HG02970 (cell line): ENCODE results near the gene GLMN.
"Not testable (repeated sequence)": the region's sequence is repeated elsewhere in the genome, so short reads cannot be mapped to it uniquely, and the experiment has no call there.

ENCODE experiments used
- ATAC-seq: cut with Tn5 transposase; IDR thresholded peaks from one replicate; pipeline ENCODE4 v1.9.1; 2021; ENCODE audit warnings: mild to moderate bottlenecking, moderate library complexity, moderate number of reproducible peaks; ENCODE audit not compliant: unreplicated experiment, low FRiP score

GLMN gene

DNA sequence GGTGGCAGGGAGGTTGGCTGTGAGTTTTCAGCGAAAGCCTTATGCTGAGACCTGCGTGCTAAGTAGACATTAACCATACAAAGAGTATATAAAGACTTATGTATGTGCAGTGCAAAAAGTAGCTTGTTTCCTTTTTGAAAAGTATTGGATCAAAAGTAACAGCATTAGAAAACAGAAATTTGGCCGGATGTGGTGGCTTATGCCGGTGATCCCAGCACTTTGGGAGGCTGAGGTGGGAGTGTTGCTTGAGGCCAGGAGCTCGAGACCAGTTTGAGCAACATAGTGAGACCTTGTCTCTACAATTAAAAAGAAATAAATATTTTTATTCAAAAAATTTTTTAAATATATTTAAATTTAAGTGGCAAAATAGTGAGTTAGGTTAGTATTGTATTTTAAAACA is 2.2 kb upstream of the GLMN start:
- ATAC-seq = no peak

DNA sequence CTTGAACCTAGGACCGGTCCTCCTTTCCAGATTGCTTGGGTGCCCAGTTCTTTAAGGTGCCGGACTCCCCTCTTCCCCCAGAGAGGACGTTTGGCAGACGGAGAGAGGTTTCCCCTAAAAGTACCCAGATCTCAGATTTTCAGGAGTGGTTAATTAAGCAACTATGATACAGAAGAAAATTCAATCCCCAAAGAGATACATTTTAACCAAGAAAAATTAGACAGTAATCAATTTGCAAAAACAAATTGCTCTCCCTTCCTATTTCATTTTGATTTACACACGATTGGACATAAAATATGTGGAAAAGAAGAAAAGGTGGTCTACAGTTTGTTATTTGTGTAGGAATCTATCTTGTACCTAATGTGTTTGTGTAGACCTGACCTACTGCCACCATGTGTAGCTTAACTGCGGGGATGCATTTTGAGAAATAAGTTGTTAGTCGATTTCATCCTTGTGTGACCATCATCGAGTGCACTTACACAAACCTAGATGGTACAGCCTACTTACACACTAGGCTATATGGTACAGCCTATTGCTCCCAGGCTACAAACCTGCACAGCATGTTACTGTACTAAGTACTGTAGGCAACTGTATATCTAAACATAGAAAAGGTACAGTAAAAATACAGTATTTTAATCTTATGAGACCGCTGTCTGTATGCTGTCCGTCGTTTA is 827 bp upstream of the GLMN start:
- no peak for ATAC-seq

DNA sequence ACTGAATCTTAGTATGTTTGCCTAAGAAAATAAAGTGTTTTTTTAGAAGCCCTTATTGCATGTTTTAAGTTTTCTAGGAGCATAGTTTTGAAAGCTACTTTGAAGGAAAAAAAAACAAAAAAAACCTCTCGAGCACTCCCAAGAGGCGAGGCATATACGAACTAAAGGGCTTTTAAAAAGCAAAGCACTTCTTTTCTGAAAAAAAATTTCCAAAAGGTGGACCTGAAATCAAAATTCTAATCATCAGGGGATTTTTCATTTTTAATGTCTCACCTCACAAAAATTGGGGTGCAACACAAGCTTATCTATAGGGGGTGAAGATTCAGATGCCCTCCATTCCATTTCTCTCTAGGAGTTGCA is 594 bp downstream of the GLMN start:
- no peak for ATAC-seq

DNA sequence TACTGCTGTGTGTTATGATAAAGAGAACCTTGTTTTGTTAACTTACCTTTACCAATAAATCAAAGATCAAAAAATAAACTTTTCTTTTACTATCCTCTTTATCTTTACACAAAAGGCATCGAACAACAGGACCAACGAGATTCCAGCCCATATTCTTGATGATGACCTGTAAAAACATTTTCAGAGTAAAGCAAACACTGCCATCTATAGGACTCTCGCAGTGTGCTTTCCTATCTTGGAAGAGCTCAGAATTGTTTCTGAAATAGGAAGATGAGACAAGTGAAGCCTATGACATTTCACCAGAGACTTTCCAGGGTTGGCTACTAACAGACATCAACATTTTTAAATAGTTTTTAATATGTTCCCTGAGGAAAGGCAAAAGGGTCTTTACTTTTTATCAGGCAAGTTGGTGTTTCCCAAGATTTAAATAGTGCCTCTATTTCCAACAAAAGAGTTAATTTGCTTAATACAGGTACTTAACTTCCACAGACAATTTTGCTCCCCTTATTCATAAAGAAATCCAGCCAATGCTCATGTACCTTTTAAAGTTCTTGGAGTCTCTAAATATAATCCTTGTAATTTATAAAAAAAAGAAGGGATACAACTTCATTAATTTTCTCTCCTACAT is 7.3 kb downstream of the GLMN start:
- no peak for ATAC-seq

DNA sequence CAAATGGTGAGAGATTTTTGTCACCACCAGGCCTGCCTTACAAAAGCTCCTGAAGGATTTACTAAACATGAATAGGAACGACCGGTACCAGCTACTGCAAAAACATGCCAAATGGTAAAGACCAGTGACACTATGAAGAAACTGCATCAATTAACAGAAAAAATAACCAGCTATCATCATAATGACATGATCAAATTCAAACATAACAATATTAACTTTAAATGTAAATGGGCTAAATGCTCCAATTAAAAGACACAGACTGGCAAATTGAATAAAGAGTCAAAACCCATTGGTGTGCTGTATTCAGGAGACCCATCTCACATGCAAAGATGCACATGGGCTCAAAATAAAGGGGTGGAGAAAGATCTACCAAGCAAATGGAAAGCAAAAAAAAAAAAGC is 17.4 kb downstream of the GLMN start:
- ATAC-seq = not testable (repeated sequence)

DNA sequence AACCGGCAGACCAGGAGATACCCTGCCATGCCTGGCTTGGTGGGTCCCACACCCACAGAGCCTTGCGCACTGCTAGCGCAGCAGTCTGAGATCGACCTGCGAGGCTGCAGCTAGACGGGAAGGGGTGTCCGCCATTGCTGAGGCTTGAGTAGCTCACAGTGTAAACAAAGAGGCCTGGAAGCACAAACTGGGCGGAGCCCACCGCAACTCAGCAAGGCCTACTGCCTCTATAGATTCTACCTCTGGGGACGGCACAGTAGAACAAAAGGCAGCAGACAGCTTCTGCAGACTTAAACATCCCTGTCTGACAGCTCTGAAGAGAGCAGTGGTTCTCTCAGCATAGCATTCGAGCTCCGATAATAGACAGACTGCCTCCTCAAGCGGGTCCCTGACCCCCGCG is 19.0 kb downstream of the GLMN start:
- not testable (repeated sequence) for ATAC-seq

DNA sequence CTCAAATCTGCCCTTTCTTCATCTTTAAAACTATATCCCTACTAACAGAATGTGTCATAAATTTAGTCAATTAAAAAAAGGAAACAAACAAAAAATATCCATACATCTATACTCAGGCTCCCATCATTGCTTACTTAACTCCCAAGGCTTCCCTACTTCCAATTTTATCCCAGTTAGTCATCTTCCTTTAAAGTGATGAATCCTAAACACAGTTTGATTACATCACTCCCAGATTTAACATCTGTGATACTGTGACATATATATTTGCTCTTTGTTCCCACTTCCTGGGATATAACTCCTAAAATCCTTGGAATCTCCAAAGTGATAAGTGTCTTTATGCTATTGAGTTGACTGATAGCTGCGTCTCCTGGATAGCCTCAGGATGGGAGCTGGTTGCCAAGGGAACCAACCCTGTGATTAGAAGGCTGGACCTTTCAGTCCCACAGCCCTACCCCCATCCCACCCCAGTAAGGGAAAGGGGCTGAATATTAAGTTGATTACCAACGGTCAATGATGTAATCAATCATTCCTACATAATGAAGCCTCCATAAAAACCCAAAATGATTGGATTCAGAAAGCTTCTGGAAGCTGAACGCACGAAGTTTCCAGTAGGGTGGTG is 21.6 kb downstream of the GLMN start:
- no peak for ATAC-seq

DNA sequence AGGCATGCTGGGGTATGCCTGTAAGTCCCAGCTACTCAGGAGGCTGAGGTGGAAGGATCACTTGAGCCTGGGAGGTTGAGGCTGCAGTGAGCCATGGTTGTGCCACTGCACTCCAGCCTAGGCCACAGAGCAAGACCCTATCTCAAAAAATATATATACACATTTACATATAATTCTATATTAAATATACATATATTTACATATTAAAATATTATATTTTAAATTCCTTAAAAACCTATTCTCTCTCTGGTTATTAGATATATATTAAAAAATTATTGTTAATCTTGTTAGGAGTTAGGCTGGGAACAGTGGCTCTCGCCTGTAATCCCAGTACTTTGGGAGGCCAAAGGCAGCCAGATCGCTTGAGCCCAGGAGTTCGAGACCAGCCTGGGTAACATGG is 22.7 kb downstream of the GLMN start:
- no peak for ATAC-seq

DNA sequence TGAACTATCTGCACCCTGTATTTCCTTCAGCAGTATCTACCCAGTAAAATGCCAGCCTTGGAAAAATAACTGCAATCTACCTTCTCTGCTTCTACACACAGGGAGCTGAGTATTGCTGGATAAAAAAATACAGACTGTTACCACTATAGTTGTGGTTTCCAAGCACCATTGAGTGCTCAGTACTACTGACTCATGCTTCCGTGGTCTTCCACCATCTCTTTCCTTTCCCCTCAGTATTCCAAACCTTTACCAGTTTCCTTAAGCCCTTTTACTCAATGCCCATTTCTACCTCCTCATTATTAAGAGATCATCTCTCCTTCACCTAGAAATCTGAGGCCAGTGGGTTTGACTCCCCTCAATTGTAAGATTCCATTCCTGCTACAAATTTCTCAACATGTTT is 23.8 kb downstream of the GLMN start:
- no peak for ATAC-seq

DNA sequence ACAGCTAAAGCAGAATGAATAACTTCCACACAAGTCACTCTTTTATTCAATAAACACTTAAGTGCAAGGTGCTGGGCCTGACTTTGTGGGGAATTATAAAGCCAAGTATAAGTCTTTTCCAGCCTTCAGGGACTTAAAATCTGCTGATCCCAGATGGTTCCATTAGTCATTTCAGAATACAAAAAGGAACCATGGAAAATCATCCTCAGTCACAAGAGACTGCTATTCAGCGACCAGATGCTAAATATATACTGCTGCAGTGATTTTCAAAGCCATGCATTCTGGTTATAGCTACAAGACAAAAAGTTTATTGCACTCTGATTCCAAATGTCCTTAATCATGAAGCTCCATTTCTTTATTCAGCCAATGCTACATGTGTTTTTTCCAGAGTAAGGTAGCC is 25.7 kb downstream of the GLMN start:
- no peak for ATAC-seq

DNA sequence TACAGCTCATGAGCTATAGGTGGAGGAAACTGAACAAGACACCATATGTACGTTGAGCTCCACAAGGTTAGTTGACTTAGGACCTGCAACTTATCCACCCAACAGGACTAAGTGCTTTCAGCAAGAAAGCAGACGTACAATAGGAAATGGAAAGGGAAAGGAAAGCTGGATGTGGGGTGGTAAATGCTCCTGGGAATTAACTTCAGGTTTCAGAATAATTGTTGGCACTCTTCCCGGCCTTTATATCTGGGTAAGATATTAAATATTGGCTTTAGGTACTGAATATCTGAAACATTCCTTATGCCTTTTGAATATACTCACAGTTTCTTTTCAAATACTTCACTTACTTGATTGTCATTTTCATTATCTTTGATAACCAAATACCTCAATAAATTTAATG is 36.3 kb downstream of the GLMN start:
- ATAC-seq = no peak

DNA sequence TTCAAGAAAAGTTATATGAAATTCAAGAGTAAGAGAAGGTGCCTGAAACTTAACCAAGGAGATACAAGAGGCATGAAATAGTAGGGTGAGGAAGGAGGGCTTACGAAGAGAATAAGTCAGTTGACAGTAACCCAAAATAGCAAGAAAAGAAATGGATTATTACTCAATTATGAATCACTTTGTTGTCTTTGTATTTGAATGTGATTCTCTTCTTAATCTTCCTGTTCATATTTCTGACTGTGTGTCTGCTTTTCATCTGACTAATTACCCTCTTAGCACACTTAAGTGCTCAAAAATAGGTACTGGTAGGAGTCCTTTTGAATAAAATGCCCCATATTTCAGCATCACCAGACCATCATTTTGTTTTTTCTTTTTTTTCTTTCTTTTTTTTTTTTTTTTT is 39.4 kb downstream of the GLMN start:
- ATAC-seq = no peak

DNA sequence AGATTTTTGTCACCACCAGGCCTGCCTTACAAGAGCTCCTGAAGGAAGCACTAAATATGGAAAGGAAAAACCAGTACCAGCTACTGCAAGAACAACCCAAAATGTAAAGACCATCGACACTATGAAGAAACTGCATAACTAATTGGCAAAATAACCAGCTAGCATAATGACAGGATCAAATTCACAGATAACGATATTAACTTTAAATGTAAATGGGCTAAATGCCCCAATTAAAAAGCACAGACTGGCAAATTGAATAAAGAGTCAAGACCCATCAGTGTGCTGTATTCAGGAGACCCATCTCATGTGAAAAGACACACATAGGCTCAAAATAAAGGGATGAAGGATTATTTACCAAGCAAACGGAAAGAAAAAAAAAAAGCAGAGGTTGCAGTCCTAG is 44.1 kb downstream of the GLMN start:
- not testable (repeated sequence) for ATAC-seq

DNA sequence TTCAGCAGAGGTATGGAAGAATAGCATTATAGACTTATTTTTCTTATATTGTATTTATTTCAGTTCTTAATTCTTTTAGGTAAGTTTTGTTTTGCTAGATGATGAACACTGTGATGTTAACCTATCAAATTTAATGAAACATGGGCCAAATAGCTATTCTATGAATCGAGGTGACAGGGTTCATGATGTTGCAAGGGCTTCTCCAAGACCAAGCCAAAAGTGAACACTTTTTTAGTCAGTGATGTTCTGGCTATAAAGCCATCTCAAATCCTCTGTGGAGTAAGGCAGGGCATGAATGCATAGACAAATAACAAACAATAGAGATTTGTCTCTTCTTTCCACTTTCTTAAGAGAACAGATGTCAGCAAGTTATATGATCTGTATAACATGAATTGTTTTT is 54.4 kb downstream of the GLMN start:
- ATAC-seq = no peak

DNA sequence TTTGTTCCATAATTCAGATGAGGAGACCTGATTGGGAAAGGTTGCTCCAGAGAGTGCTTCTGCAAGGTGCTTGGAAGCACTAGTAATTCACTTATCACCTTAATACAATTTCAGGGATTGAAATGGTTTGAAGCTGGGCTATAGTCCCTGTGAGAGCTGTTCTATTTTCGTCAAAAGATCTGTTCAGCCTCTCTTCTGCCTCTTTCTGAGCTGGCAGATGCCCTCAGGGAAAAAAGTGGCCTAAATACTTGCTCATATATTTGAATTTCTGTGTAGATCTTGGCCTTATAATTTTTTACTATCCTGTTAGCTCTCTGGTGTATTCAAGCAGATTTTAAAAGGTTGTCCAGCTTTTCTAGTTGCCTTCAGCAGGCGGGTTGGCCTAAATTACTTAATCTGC is 58.8 kb downstream of the GLMN start:
- ATAC-seq = no peak

DNA sequence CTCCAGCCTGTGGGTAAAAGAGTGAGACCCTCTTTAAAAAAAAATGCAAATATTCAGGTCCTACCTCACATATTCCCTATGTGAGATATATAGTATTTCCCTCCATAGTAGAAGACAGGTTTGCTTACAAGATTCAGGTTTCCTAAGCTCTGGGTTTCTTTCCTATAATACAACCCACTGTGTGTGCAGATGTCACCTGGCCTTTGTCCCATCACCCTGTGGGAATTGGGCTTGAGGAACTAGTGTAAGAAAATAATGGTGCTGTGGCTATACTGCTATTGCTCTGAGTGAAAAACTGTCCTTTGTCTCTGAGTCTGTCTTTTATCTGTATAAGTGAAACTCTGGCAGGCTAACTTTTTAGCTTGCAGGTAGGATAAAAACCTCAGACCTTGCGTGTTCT is 68.1 kb downstream of the GLMN start:
- no peak for ATAC-seq

DNA sequence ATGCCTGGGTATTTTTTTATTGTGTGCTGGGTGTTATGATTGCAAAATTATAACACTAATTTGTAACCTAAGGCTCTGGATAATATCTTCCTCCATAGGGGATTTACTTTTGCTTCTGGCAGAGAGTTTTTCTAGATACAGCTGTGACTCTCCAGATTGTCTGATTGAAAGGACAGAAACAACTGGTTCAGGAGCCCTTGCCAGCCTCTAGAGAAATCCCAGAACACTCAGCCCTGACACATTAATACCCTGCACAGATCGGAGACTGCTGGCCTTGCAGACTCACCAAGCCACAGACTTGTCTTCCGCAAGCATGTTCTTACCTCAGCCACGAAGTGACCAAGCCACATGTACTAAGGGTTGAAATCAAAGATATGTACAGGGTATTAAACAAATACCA is 70.4 kb downstream of the GLMN start:
- ATAC-seq = no peak

DNA sequence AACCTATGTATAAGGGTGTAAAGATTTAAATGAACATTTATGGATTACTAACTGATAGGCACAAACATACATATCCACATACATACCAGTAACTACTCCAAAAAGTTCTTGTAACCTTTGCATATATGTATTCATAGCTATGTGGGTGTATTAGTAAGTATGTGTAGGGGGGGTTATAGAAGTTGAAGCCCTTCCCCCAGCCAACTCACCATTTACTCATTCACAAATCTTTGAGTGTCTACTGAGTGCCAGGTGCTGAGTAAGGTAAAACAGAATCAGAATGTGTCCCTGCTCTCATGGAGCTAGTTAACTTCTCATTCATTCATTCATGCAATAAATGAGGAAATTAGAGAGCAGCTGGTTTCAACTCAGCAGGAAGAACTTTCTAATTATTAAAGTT is 79.8 kb downstream of the GLMN start:
- no peak for ATAC-seq

DNA sequence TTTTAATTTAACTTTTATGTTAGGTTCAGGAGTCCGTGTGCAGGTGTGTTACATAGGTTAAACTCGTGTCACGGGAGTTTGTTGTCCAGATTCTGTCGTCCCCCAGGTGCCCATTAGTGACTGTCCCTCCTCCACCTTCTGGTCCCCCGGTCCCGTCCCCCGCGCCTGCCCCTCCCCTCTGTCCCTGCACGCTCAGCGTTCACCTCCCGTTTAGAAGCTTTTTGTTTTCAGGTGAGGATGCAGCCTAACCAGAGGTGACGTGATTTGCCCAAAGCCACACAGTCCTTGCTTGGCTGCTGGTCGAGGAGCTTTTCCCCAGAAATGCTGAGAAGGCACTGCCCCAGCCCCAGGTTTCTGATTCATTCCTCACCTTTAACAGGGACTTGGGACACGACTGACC is 80.2 kb downstream of the GLMN start:
- no peak for ATAC-seq

DNA sequence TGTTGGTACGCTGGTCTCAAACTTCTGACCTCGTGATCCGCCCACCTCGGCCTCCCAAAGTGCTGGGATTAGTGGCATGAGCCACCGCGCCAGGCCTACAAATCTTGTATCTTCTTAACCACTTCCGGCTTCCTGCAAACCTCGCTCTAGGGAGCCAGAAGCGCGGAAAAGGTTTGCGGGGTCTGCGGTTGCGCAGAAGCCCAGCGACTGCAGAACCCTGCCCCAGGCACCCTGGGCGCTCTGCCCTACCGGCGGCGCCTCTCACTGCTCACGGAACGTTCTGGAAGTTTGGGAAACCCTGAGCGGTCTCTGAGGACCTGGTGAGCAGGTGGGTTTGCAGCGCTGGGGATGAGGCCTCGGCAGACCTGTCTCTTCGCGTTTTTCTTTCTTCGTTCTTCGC is 81.1 kb downstream of the GLMN start, which contains the start of gene C1orf146:
Gene C1orf146 (plus strand): TSS at position 195 of the 400 bp plus-strand sequence. CDS start 13,506 bp downstream, outside the sequence.
- no peak for ATAC-seq

DNA sequence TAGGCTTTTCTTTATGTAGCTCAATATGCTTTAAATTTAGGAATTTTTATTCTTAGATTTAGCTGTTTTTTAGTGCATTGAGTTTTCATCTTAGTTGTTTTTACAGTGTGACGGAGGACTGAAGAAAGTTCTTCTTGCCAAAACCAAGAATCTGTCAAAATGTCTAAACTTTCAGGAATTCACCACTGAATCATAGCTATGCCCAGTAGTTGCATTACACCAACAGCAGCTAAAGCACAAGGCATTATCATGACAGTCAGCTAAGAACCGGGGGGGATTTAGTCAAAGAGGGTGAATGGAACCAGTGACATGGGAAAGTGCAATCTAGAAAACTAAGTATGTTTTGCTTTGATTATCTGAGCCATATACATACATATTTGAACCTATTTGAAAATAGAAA is 87.6 kb downstream of the GLMN start:
- ATAC-seq = no peak

DNA sequence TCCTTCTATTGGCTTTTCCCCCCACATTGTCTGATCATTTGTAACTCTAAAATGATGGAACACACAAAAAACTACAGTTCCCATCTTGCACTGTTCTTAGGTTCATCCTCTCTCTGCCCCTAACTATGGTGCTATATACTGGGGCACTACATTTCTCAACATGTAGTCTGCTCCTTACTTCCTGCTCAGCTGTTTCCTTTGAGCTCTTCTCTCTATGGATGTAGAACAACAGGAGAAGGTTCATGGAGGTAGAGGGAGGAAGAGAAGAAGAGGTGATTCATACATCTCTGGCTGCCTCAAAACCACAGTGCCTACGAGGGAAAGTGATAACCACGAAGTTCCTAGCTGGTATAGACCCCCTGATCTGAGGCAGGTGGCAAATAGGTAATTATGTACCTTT is 88.1 kb downstream of the GLMN start:
- ATAC-seq = no peak
